Liver (tissue), 9 donors: Measurements from ENCODE around the gene MICAL3. TPM values are rescaled to one million over a fixed set of nuclear protein-coding genes. Genes with fewer than 3 reads are reported as not detected.

Source experiments
- DNase-seq: peaks from one replicate; pipeline ENCODE4 v3.0.0-alpha.2; 2017; ENCODE audit warnings: low spot score
- H3K27ac ChIP-seq, 2 donors: one replicate each; pipeline ENCODE4 v1.7.0; 2013; ENCODE audit warnings: inconsistent platforms in 2 of 2, low read length in 2 of 2, control low read depth in 1 of 2, low read depth in 1 of 2, mild to moderate bottlenecking in 1 of 2
- H3K27me3 ChIP-seq, 4 donors: one replicate each; pipeline versions ENCODE4 v1.6.1 to v1.7.0; 2013; ENCODE audit warnings: low read length in 3 of 4, inconsistent platforms in 1 of 4, mild to moderate bottlenecking in 1 of 4, moderate library complexity in 1 of 4; ENCODE audit not compliant: control insufficient read depth in 4 of 4, insufficient read depth in 4 of 4
- H3K36me3 ChIP-seq, 4 donors: one replicate each; pipeline versions ENCODE4 v1.6.1 to v1.7.0; 2013; ENCODE audit warnings: low read length in 3 of 4, mild to moderate bottlenecking in 3 of 4, low read depth in 1 of 4, moderate library complexity in 1 of 4; ENCODE audit not compliant: control insufficient read depth in 4 of 4, insufficient read depth in 3 of 4
- H3K4me1 ChIP-seq, 4 donors: one replicate each; pipeline versions ENCODE4 v1.6.1 to v1.7.0; 2013; ENCODE audit warnings: low read length in 3 of 4, mild to moderate bottlenecking in 3 of 4, moderate library complexity in 1 of 4; ENCODE audit not compliant: control insufficient read depth in 4 of 4, insufficient read depth in 4 of 4
- H3K4me3 ChIP-seq, 3 donors: one replicate each; pipeline versions ENCODE4 v1.6.1 to v1.7.0; 2013; ENCODE audit warnings: low read length in 3 of 3, control low read depth in 1 of 3, low read depth in 1 of 3, mild to moderate bottlenecking in 1 of 3
- H3K9ac ChIP-seq, 2 donors: one replicate each; pipeline ENCODE4 v1.7.0; 2013; ENCODE audit warnings: low read length in 2 of 2, mild to moderate bottlenecking in 2 of 2, moderate library complexity in 2 of 2, control low read depth in 1 of 2, low read depth in 1 of 2
- H3K9me3 ChIP-seq, 4 donors: one replicate each; pipeline versions ENCODE4 v1.6.1 to v1.7.0; 2013; ENCODE audit warnings: low read length in 3 of 4; ENCODE audit not compliant: control insufficient read depth in 4 of 4
- EGR1 ChIP-seq, 2 donors: IDR thresholded peaks; 2 replicates each; pipeline ENCODE4 v1.6.1; 2016 to 2018; ENCODE audit warnings: antibody characterized with exemption in 2 of 2, low read depth in 2 of 2
- FOXA1 ChIP-seq: IDR thresholded peaks from 2 replicates; pipeline ENCODE4 v1.6.1; 2016; ENCODE audit warnings: antibody characterized with exemption
- FOXA2 ChIP-seq: IDR thresholded peaks from 2 replicates; pipeline ENCODE4 v1.6.1; 2016; ENCODE audit warnings: antibody characterized with exemption
- GABPA ChIP-seq, 2 donors: IDR thresholded peaks in 1 of 2; conservative IDR thresholded peaks in 1 of 2; 2 replicates each; pipeline ENCODE4 v1.6.1; 2016; ENCODE audit warnings: antibody characterized with exemption in 2 of 2, mild to moderate bottlenecking in 1 of 2, moderate library complexity in 1 of 2
- HNF4A ChIP-seq, 2 donors: conservative IDR thresholded peaks; 2 replicates each; pipeline ENCODE4 v1.6.1; 2016; ENCODE audit warnings: antibody characterized with exemption in 2 of 2, mild to moderate bottlenecking in 2 of 2
- HNF4G ChIP-seq: IDR thresholded peaks from 2 replicates; pipeline ENCODE4 v1.6.1; 2016; ENCODE audit warnings: antibody characterized with exemption
- JUND ChIP-seq, 2 donors: IDR thresholded peaks; 2 replicates each; pipeline ENCODE4 v1.6.1; 2016; ENCODE audit warnings: antibody characterized with exemption in 2 of 2
- NR2F2 ChIP-seq: IDR thresholded peaks from 2 replicates; pipeline ENCODE4 v1.6.1; 2016; ENCODE audit warnings: antibody characterized with exemption
- RAD21 ChIP-seq, 2 donors: IDR thresholded peaks; 2 replicates each; pipeline ENCODE4 v1.6.1; 2016; ENCODE audit warnings: antibody characterized with exemption in 2 of 2, mild to moderate bottlenecking in 2 of 2
- SP1 ChIP-seq: IDR thresholded peaks from 2 replicates; pipeline ENCODE4 v1.6.1; 2018; ENCODE audit warnings: antibody characterized with exemption, mild to moderate bottlenecking
- TAF1 ChIP-seq: conservative IDR thresholded peaks from 2 replicates; pipeline ENCODE4 v1.6.1; 2016; ENCODE audit warnings: antibody characterized with exemption, mild to moderate bottlenecking
- YY1 ChIP-seq: IDR thresholded peaks from 2 replicates; pipeline ENCODE4 v1.6.1; 2016; ENCODE audit warnings: antibody characterized with exemption, mild to moderate bottlenecking
- WGBS: extraction: QIAGEN DNeasy Blood & Tissue Kit; methylation state at CpG from one replicate; pipeline ENCODE4 v1.1.7; 2013; 5-methylcytosine and 5-hydroxymethylcytosine counted together
- polyA plus RNA-seq, 2 donors: library from polyadenylated mRNA; stranded (reverse) in 1 of 2; unstranded in 1 of 2; fragments of 200-250 nt in 1 of 2; fragments of >200 nt in 1 of 2; fragmentation: Nextera tagmentation in 1 of 2; extraction: Ambion mirVana in 1 of 2; gene quantifications; one replicate each; pipeline versions ENCODE4 v1.2.1 to v1.2.3, GENCODE V29; 2013 to 2015
- total RNA-seq, 2 donors: library from RNA; depleted of rRNA; stranded (reverse); fragments of >200 nt; gene quantifications; one replicate each; pipeline ENCODE4 v1.2.3, GENCODE V29; 2014
- TF ChIP-seq, protein P1 (sequence below): IDR thresholded peaks from 2 replicates; pipeline ENCODE4 v1.6.1; 2016; ENCODE audit warnings: antibody characterized with exemption
- TF ChIP-seq, protein P2 (sequence below): IDR thresholded peaks from 2 replicates; pipeline ENCODE4 v1.6.1; 2016; ENCODE audit warnings: antibody characterized with exemption, mild to moderate bottlenecking
- TF ChIP-seq, protein P3 (sequence below): IDR thresholded peaks from 2 replicates; pipeline ENCODE4 v1.6.1; 2016; ENCODE audit warnings: antibody characterized with exemption
- TF ChIP-seq, protein P4 (sequence below): IDR thresholded peaks from 2 replicates; pipeline ENCODE4 v1.6.1; 2016; ENCODE audit warnings: antibody characterized with exemption
- TF ChIP-seq, protein P5 (sequence below): fragments of 150-350 bp; IDR thresholded peaks from 2 replicates; pipeline ENCODE4 v1.5.1; 2017; ENCODE audit warnings: improper control_type of control experiment, low read depth, low read length; ENCODE audit not compliant: missing input control
- donor health status: healthy.
- donor health status: healthy.
- donor health status: healthy.
- donor health status: healthy.
- donor health status: healthy.

Gene MICAL3
- total and polyA plus RNA-seq, 4 donors = 6.4 to 38.4 (median 23.4) TPM

DNA sequence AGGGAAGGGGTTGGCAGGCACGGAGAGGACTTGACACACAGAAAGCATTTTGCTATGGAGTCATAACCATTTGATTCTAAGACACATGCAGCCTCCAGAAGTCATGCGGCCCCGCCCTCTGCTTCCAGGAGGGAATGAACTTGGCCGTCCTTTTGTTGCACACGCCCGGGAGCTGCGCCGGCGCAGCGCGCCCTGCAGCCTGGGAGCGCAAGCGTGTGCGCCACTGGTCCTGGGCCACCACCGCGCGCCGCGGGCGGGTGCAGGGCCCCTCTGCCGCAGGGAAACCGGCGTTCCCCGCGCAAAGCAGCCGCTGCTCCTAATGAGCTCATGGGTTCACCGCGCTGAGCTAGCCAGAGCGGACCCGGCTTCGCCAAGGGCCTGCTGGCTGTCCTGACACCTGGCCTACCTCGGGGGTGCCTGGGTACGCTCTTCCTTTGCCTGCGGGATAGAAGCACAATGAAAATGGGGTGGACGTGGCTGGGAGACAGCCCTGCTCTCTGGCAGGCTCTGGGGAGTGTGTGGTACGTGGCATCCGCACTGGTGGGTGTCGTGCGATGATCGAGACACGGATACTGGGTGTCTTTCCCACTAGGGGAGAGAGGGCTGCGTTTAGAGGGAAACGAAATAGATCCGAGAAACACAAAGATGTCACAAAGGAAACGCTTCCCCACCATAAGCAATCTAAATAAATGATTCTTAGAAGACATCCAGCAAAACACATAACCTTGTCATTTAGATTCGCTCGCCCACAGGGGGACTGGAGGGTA is 669 bp downstream of the MICAL3 start:
- Histone ChIP-seq H3K9ac (peak overlapping the region; percentile 3 to 47), H3K27ac (peak overlapping the region; percentile 5 to 14), H3K4me3 (peak overlapping the region; percentile 33 to 73 (median 63)), H3K36me3 (no peaks in the 10 kb centered on the region), H3K27me3 (no peaks in the 10 kb centered on the region), H3K4me1 (peaks cover 0 to 18% (median 15%) of the 10 kb centered on the region in 4 donors), H3K9me3 (no peaks in the 10 kb centered on the region)
- 1% methylated on average over 47 of the region's 47 CpGs for WGBS
- DNase-seq = peak; percentile 61
- no peak for TF ChIP-seq FOXA2
- no peak for TF ChIP-seq GABPA (IDR thresholded peaks at IDR 0.05 in 1 of 2, conservative IDR thresholded peaks at IDR 0.05 in 1 of 2)
- TF ChIP-seq, protein P1, sequence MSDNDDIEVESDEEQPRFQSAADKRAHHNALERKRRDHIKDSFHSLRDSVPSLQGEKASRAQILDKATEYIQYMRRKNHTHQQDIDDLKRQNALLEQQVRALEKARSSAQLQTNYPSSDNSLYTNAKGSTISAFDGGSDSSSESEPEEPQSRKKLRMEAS = no peak
- TF ChIP-seq FOXA1 = no peak
- TF ChIP-seq, protein P2, sequence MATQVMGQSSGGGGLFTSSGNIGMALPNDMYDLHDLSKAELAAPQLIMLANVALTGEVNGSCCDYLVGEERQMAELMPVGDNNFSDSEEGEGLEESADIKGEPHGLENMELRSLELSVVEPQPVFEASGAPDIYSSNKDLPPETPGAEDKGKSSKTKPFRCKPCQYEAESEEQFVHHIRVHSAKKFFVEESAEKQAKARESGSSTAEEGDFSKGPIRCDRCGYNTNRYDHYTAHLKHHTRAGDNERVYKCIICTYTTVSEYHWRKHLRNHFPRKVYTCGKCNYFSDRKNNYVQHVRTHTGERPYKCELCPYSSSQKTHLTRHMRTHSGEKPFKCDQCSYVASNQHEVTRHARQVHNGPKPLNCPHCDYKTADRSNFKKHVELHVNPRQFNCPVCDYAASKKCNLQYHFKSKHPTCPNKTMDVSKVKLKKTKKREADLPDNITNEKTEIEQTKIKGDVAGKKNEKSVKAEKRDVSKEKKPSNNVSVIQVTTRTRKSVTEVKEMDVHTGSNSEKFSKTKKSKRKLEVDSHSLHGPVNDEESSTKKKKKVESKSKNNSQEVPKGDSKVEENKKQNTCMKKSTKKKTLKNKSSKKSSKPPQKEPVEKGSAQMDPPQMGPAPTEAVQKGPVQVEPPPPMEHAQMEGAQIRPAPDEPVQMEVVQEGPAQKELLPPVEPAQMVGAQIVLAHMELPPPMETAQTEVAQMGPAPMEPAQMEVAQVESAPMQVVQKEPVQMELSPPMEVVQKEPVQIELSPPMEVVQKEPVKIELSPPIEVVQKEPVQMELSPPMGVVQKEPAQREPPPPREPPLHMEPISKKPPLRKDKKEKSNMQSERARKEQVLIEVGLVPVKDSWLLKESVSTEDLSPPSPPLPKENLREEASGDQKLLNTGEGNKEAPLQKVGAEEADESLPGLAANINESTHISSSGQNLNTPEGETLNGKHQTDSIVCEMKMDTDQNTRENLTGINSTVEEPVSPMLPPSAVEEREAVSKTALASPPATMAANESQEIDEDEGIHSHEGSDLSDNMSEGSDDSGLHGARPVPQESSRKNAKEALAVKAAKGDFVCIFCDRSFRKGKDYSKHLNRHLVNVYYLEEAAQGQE = no peak
- TF ChIP-seq HNF4A (conservative IDR thresholded peaks at IDR 0.05) = peak in 1 of 2 donors; percentile 9
- no peak for TF ChIP-seq NR2F2
- TF ChIP-seq SP1 = no peak
- TF ChIP-seq EGR1 (IDR thresholded peaks at IDR 0.05; ENCODE audit: low read depth in 2 of 2) = no peak
- no peak for TF ChIP-seq YY1
- TF ChIP-seq JUND (IDR thresholded peaks at IDR 0.05) = no peak
- no peak for TF ChIP-seq TAF1
- no peak for TF ChIP-seq HNF4G
- TF ChIP-seq, protein P3, sequence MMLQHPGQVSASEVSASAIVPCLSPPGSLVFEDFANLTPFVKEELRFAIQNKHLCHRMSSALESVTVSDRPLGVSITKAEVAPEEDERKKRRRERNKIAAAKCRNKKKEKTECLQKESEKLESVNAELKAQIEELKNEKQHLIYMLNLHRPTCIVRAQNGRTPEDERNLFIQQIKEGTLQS = no peak
- TF ChIP-seq, protein P4, sequence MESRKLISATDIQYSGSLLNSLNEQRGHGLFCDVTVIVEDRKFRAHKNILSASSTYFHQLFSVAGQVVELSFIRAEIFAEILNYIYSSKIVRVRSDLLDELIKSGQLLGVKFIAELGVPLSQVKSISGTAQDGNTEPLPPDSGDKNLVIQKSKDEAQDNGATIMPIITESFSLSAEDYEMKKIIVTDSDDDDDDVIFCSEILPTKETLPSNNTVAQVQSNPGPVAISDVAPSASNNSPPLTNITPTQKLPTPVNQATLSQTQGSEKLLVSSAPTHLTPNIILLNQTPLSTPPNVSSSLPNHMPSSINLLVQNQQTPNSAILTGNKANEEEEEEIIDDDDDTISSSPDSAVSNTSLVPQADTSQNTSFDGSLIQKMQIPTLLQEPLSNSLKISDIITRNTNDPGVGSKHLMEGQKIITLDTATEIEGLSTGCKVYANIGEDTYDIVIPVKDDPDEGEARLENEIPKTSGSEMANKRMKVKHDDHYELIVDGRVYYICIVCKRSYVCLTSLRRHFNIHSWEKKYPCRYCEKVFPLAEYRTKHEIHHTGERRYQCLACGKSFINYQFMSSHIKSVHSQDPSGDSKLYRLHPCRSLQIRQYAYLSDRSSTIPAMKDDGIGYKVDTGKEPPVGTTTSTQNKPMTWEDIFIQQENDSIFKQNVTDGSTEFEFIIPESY = no peak
- TF ChIP-seq, protein P5, sequence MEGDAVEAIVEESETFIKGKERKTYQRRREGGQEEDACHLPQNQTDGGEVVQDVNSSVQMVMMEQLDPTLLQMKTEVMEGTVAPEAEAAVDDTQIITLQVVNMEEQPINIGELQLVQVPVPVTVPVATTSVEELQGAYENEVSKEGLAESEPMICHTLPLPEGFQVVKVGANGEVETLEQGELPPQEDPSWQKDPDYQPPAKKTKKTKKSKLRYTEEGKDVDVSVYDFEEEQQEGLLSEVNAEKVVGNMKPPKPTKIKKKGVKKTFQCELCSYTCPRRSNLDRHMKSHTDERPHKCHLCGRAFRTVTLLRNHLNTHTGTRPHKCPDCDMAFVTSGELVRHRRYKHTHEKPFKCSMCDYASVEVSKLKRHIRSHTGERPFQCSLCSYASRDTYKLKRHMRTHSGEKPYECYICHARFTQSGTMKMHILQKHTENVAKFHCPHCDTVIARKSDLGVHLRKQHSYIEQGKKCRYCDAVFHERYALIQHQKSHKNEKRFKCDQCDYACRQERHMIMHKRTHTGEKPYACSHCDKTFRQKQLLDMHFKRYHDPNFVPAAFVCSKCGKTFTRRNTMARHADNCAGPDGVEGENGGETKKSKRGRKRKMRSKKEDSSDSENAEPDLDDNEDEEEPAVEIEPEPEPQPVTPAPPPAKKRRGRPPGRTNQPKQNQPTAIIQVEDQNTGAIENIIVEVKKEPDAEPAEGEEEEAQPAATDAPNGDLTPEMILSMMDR = no peak
- peak in 1 of 2 donors; percentile 46 for TF ChIP-seq RAD21 (IDR thresholded peaks at IDR 0.05)
